Naive thymus-derived CD8-positive, alpha-beta T cell (primary cell): ENCODE measurements around the gene ARHGEF7. TPM values are rescaled to one million over a fixed set of nuclear protein-coding genes. Genes with fewer than 3 reads are reported as not detected.
"Not testable (repeated sequence)": the region's sequence is repeated elsewhere in the genome, so short reads cannot be mapped to it uniquely, and the experiment has no call there.

Experiments
- ATAC-seq, 2 donors: fragments of 150-1000 bp; cut with Tn5 transposase in 1 of 2; sonication (Bioruptor Pico), chemical (Tn5 transposase) in 1 of 2; 1 replicate in 1 of 2; 2 replicates in 1 of 2; pipeline ENCODE4 v1.10.0; 2021; ENCODE audit warnings: mild to moderate bottlenecking in 2 of 2, moderate library complexity in 2 of 2
- POLR2A ChIA-PET: fragments of 350-600 bp; sonication (Branson Sonifier 250); formaldehyde crosslinking; loops from one replicate; lab custom pipeline; 2021; ENCODE audit warnings: antibody characterized with exemption; lab: Charles Lee
- DNase-seq, 10 donors: peaks; one replicate each; pipeline versions ENCODE4 v3.0.0 to v3.0.0-alpha.2; 2020 to 2022
- H3K27ac Mint-ChIP-seq, 10 donors: one replicate each; pipeline ENCODE4 v1.8.0; 2020 to 2022; ENCODE audit warnings: mild to moderate bottlenecking in 10 of 10, mixed read lengths in 10 of 10, moderate library complexity in 4 of 10, inconsistent platforms in 1 of 10
- H3K27me3 Mint-ChIP-seq, 5 donors: one replicate each; pipeline ENCODE4 v1.8.0; 2021 to 2022; ENCODE audit warnings: mixed read lengths in 5 of 5
- H3K36me3 Mint-ChIP-seq, 3 donors: one replicate each; pipeline ENCODE4 v1.8.0; 2020 to 2022; ENCODE audit warnings: mixed read lengths in 3 of 3, mild to moderate bottlenecking in 2 of 3, inconsistent platforms in 1 of 3
- H3K4me1 Mint-ChIP-seq, 4 donors: one replicate each; pipeline ENCODE4 v1.8.0; 2021 to 2022; ENCODE audit warnings: mixed read lengths in 4 of 4
- H3K4me3 Mint-ChIP-seq, 10 donors: one replicate each; pipeline ENCODE4 v1.8.0; 2020 to 2022; ENCODE audit warnings: mild to moderate bottlenecking in 10 of 10, mixed read lengths in 10 of 10, moderate library complexity in 6 of 10, inconsistent platforms in 1 of 10
- H3K9me3 Mint-ChIP-seq, 9 donors: one replicate each; pipeline ENCODE4 v1.8.0; 2020 to 2022; ENCODE audit warnings: mixed read lengths in 9 of 9, mild to moderate bottlenecking in 3 of 9, inconsistent platforms in 1 of 9, moderate library complexity in 1 of 9
- polyA plus RNA-seq, 3 donors: library from polyadenylated mRNA; unstranded; fragments of 300-500 nt; fragmentation: Illumina TruSeq; gene quantifications; one replicate each; pipeline ENCODE4 v1.2.3, GENCODE V29; 2021
- total RNA-seq, 8 experiments: library from RNA in 2 of 8; stranded (reverse) in 2 of 8; gene quantifications; one replicate each; pipeline ENCODE4 v1.2.3 and lab custom pipeline; 2021 to 2026

ARHGEF7 gene
- total and polyA plus RNA-seq, 5 experiments from 2014 or later, result 6.2 to 93.0 (median 13.2) TPM

DNA sequence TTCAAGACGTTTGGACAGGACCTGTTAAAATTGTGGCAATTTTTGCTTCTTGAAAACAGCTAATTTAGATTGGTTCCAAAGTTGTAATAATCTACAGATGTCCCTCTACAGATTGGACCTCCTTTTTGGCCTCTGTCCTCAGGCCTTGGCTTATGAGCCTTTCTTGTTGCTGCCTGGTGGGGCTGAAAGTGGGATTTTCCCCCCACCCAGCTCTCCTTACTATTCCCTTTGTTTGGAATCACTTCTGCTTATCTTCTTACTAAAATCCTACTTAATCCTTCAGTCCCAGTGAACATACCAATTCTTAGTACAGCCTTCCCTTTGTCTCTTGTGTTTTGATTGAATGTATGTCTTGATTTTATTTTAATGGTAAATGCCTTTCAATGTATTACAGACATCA is 141.8 kb downstream of the ARHGEF7 start:
- ATAC-seq, result no peak
- POLR2A ChIA-PET, result no interaction called here
- H3K36me3 Mint-ChIP-seq, result peaks cover 17 to 57% (median 51%) of the 10 kb centered on the region in 3 donors
- H3K4me3 Mint-ChIP-seq, result no peak overlapping the region
- H3K27ac Mint-ChIP-seq, result peak overlapping the region in 1 of 10 donors; percentile 20
- H3K9me3 Mint-ChIP-seq, result peaks cover 0 to 21% (median 8%) of the 10 kb centered on the region in 9 donors
- H3K4me1 Mint-ChIP-seq, result peaks cover 0 to 8% (median 6%) of the 10 kb centered on the region in 4 donors
- DNase-seq, result no peak
- no peaks in the 10 kb centered on the region for H3K27me3 Mint-ChIP-seq

- peaks cover 0 to 14% (median 10%) of the 10 kb centered on the region in 4 donors for H3K4me1 Mint-ChIP-seq
- peaks cover 17 to 57% (median 51%) of the 10 kb centered on the region in 3 donors for H3K36me3 Mint-ChIP-seq
- POLR2A ChIA-PET, H3K27me3 Mint-ChIP-seq, ATAC-seq, H3K4me3 Mint-ChIP-seq, DNase-seq: not testable (repeated sequence)
- peak overlapping the region in 1 of 10 donors; percentile 24 for H3K27ac Mint-ChIP-seq
- H3K9me3 Mint-ChIP-seq, result peaks cover 0 to 21% (median 8%) of the 10 kb centered on the region in 9 donors
Measured at GRCh38 chr13:111257899-111258298, 142.8 kb downstream of the ARHGEF7 start.

- Mint-ChIP-seq H3K27ac (no peak overlapping the region), H3K9me3 (peaks cover 0 to 21% (median 8%) of the 10 kb centered on the region in 9 donors), H3K36me3 (peaks cover 17 to 60% (median 45%) of the 10 kb centered on the region in 3 donors), H3K27me3 (no peaks in the 10 kb centered on the region), H3K4me1 (peaks cover 0 to 18% (median 14%) of the 10 kb centered on the region in 4 donors), H3K4me3 (no peak overlapping the region)
- ATAC-seq (no peak), DNase-seq (no peak)
- POLR2A ChIA-PET, result no interaction called here
Measured at GRCh38 chr13:111258637-111259036, 143.5 kb downstream of the ARHGEF7 start.

GRCh38 chr13:111259058-111259457 is 143.9 kb downstream of the ARHGEF7 start:
- POLR2A ChIA-PET, result no interaction called here
- ATAC-seq (no peak), DNase-seq (no peak)
- H3K9me3 Mint-ChIP-seq, result peaks cover 0 to 21% (median 8%) of the 10 kb centered on the region in 9 donors
- no peak overlapping the region for H3K4me3 Mint-ChIP-seq
- H3K27ac Mint-ChIP-seq, result no peak overlapping the region
- peaks cover 0 to 20% (median 15%) of the 10 kb centered on the region in 4 donors for H3K4me1 Mint-ChIP-seq
- H3K36me3 Mint-ChIP-seq, result peaks cover 17 to 58% (median 41%) of the 10 kb centered on the region in 3 donors
- no peaks in the 10 kb centered on the region for H3K27me3 Mint-ChIP-seq

DNA sequence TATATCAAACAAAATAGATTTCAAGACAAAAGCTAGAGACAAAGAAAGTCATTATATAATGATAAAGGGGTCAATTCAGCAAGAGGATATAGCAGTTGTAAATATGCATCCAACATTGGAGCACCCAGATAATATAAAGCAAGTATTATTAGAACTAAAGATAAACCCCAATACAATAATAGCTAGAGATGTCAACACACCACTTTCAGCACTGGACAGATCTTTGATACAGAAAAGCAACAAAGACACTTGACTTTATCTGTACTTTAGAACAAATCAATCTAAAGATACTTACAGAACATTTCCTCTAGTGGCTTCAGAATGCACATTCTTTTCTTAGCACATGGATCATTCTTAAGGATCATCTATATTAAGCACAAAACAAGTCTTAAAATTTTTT is 146.2 kb downstream of the ARHGEF7 start:
- Mint-ChIP-seq H3K9me3 (peaks cover 0 to 21% (median 8%) of the 10 kb centered on the region in 9 donors), H3K27me3 (no peaks in the 10 kb centered on the region), H3K36me3 (peaks cover 15 to 64% (median 34%) of the 10 kb centered on the region in 3 donors), H3K4me1 (peaks cover 2 to 24% (median 19%) of the 10 kb centered on the region in 4 donors), H3K27ac (peak overlapping the region in 1 of 10 donors; percentile 53), H3K4me3 (no peak overlapping the region)
- POLR2A ChIA-PET, result no interaction called here
- ATAC-seq (no peak), DNase-seq (no peak)

- POLR2A ChIA-PET, result no interaction called here
- H3K27me3 Mint-ChIP-seq, result no peaks in the 10 kb centered on the region
- H3K27ac Mint-ChIP-seq, result peak overlapping the region in 2 of 10 donors; percentile 53 to 60
- no peak overlapping the region for H3K4me3 Mint-ChIP-seq
- no peak for DNase-seq
- no peak for ATAC-seq
- H3K36me3 Mint-ChIP-seq, result peaks cover 6 to 66% (median 28%) of the 10 kb centered on the region in 3 donors
- H3K4me1 Mint-ChIP-seq, result peaks cover 3 to 25% (median 18%) of the 10 kb centered on the region in 4 donors
- peaks cover 0 to 14% (median 7%) of the 10 kb centered on the region in 9 donors for H3K9me3 Mint-ChIP-seq
Measured at GRCh38 chr13:111262281-111262680, 147.2 kb downstream of the ARHGEF7 start.

GRCh38 chr13:111262715-111263114 is 147.6 kb downstream of the ARHGEF7 start:
- H3K27ac Mint-ChIP-seq, result peak overlapping the region in 3 of 10 donors; percentile 46 to 66 (median 53)
- DNase-seq (no peak), ATAC-seq (no peak)
- H3K4me3 Mint-ChIP-seq, result no peak overlapping the region
- POLR2A ChIA-PET, result no interaction called here
- no peaks in the 10 kb centered on the region for H3K27me3 Mint-ChIP-seq
- peaks cover 0 to 14% (median 7%) of the 10 kb centered on the region in 9 donors for H3K9me3 Mint-ChIP-seq
- peaks cover 3 to 25% (median 18%) of the 10 kb centered on the region in 4 donors for H3K4me1 Mint-ChIP-seq
- peaks cover 6 to 69% (median 27%) of the 10 kb centered on the region in 3 donors for H3K36me3 Mint-ChIP-seq

DNA sequence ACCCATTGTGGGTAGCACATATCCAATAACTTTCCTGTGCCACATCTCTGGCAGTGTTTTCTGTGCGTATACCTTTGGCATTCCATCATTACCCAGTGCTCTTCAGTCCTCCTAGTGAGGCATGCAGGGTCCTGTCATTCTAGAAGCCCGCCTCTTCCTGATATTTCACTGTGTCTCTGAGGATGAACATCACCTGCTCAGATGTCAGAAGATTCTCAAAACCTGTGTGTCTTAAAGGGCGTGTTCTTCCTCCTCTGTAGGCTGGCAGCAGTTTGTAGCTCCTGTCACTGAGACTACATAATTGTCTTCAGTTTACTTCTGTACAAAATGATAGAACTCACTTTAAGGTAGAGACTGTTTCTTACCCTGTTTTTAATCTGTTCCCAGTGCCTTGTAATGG is 148.5 kb downstream of the ARHGEF7 start:
- no peak overlapping the region for H3K4me3 Mint-ChIP-seq
- peak overlapping the region in 2 of 10 donors; percentile 21 to 29 for H3K27ac Mint-ChIP-seq
- peaks cover 3 to 25% (median 18%) of the 10 kb centered on the region in 4 donors for H3K4me1 Mint-ChIP-seq
- peaks cover 0 to 14% (median 7%) of the 10 kb centered on the region in 9 donors for H3K9me3 Mint-ChIP-seq
- H3K27me3 Mint-ChIP-seq, result no peaks in the 10 kb centered on the region
- H3K36me3 Mint-ChIP-seq, result peaks cover 6 to 67% (median 22%) of the 10 kb centered on the region in 3 donors
- POLR2A ChIA-PET, result no interaction called here
- no peak for DNase-seq
- ATAC-seq, result no peak

DNA sequence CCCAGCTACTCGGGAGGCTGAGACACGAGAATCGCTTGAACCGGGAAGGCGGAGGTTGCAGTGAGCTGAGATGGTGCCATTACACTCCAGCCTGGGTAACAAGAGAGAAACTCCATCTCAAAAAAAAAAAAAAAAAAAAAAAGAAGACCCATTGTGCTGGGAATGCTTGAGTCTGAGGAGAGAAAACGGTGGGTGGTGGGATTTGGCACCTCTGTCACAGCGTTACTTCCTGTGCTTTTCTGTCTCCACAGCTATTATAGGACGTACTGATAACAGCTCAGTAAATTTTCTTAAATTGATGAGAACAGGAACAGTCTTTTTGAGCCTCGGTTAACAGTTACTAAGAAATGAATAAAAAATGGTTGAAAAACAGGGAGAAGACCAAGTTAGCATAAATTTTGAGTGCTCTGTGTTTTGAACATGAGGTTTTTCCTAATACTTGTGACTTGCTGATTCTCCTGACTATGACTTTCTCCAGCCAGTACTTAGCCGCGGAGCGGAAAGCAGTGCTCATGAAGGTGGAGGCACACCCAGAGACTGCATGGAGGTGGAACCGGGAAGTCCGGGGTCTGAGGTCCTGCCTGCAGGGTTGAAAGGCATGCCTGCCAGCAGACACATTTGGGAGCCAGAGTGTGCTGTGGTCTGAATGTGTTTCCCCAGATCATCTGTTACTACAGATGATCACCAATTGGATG is 150.0 kb downstream of the ARHGEF7 start:
- no peak overlapping the region for H3K4me3 Mint-ChIP-seq
- H3K27ac Mint-ChIP-seq, result peak overlapping the region in 2 of 10 donors; percentile 55 to 83
- peaks cover 0 to 7% (median under 1%) of the 10 kb centered on the region in 9 donors for H3K9me3 Mint-ChIP-seq
- peaks cover 3 to 25% (median 18%) of the 10 kb centered on the region in 4 donors for H3K4me1 Mint-ChIP-seq
- POLR2A ChIA-PET, result no interaction called here
- DNase-seq, result no peak
- H3K36me3 Mint-ChIP-seq, result peaks cover under 1 to 74% (median 11%) of the 10 kb centered on the region in 3 donors
- H3K27me3 Mint-ChIP-seq, result no peaks in the 10 kb centered on the region
- ATAC-seq, result no peak

DNA sequence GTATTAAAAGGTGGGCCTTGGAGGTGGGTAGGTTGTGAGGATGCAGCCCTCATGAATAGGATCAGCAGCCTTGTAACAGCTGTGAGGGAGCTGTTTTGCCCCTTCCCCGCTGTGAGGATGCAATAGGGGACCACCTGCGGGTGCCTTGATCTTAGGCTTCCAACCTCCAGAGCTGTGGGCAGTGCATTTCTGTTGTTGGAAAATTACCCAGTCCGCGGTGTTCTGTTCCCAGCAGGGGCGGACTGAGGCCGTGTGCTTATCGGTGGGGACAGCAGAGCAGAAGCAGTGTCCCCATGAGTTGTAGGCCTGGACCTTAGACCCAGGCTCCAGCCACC is 150.6 kb downstream of the ARHGEF7 start:
- H3K36me3 Mint-ChIP-seq, result peaks cover 0 to 79% (median 11%) of the 10 kb centered on the region in 3 donors
- peaks cover 3 to 24% (median 18%) of the 10 kb centered on the region in 4 donors for H3K4me1 Mint-ChIP-seq
- DNase-seq, result no peak
- peaks cover 0 to 2% (median 0%) of the 10 kb centered on the region in 9 donors for H3K9me3 Mint-ChIP-seq
- no peak overlapping the region for H3K4me3 Mint-ChIP-seq
- no peak for ATAC-seq
- peak overlapping the region in 1 of 10 donors; percentile 55 for H3K27ac Mint-ChIP-seq
- no peaks in the 10 kb centered on the region for H3K27me3 Mint-ChIP-seq
- POLR2A ChIA-PET, result no interaction called here

- Mint-ChIP-seq H3K9me3 (no peaks in the 10 kb centered on the region), H3K4me1 (peaks cover 3 to 24% (median 16%) of the 10 kb centered on the region in 4 donors), H3K27ac (peak overlapping the region in 2 of 10 donors; percentile 5 to 43), H3K4me3 (no peak overlapping the region), H3K36me3 (peaks cover 0 to 84% (median 11%) of the 10 kb centered on the region in 3 donors), H3K27me3 (no peaks in the 10 kb centered on the region)
- POLR2A ChIA-PET, result no interaction called here
- ATAC-seq, result no peak
- DNase-seq, result no peak
Measured at GRCh38 chr13:111267205-111267604, 152.1 kb downstream of the ARHGEF7 start.

DNA sequence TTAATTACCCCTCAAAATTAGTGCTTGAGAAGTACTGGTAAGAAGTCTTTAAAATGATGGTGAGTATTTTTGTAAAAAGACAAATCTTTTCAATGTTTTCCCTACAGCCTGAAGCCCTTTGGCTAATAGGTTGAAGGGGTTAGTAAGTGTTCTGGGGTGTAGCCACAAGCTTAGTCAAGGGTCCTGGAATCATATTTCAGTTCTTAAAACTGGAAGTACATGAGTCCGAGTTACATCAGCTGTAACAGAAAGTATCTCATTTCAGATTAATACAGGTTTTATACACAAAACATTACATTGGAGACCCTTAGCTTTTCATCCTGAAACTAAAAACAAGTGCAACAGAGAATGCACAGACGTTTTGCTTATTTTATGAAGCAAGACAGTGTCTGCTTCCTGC is 152.7 kb downstream of the ARHGEF7 start:
- peak overlapping the region in 1 of 10 donors; percentile 5 for H3K27ac Mint-ChIP-seq
- DNase-seq, result no peak
- no peaks in the 10 kb centered on the region for H3K27me3 Mint-ChIP-seq
- H3K9me3 Mint-ChIP-seq, result no peaks in the 10 kb centered on the region
- POLR2A ChIA-PET, result no interaction called here
- no peak for ATAC-seq
- no peak overlapping the region for H3K4me3 Mint-ChIP-seq
- peaks cover 0 to 87% (median 11%) of the 10 kb centered on the region in 3 donors for H3K36me3 Mint-ChIP-seq
- peaks cover 3 to 20% (median 12%) of the 10 kb centered on the region in 4 donors for H3K4me1 Mint-ChIP-seq

GRCh38 chr13:111269508-111269907 is 154.4 kb downstream of the ARHGEF7 start:
- Mint-ChIP-seq H3K36me3 (peaks cover 0 to 92% (median 20%) of the 10 kb centered on the region in 3 donors), H3K27me3 (no peaks in the 10 kb centered on the region), H3K4me1 (peaks cover 0 to 12% (median 5%) of the 10 kb centered on the region in 4 donors), H3K9me3 (no peaks in the 10 kb centered on the region), H3K27ac (no peak overlapping the region), H3K4me3 (no peak overlapping the region)
- DNase-seq (no peak), ATAC-seq (no peak)
- POLR2A ChIA-PET, result no interaction called here
